Osteoblast (primary cell): ENCODE results near the gene LSG1. TPM values are rescaled to one million over a fixed set of nuclear protein-coding genes. Genes with fewer than 3 reads are reported as not detected.

ENCODE experiments used
- DNase-seq: peaks from one replicate; pipeline ENCODE4 v3.0.0; 2011; ENCODE audit warnings: low spot score, mixed read lengths; ENCODE audit not compliant: insufficient read length; ENCODE audit errors: missing footprints
- H2AFZ ChIP-seq: 2 replicates; pipeline ENCODE4 v1.6.0; 2011; ENCODE audit warnings: mild to moderate bottlenecking, low read length
- H3K27ac ChIP-seq: 2 replicates; pipeline ENCODE4 v1.5.1; 2011; ENCODE audit warnings: mild to moderate bottlenecking, low read depth, low read length, moderate library complexity
- H3K27me3 ChIP-seq: 2 replicates; pipeline ENCODE4 v1.6.0; 2012; ENCODE audit warnings: mild to moderate bottlenecking, control low read depth, inconsistent platforms, low read length, moderate library complexity; ENCODE audit not compliant: insufficient read depth
- H3K36me3 ChIP-seq: 2 replicates; pipeline ENCODE4 v1.5.1; 2011; ENCODE audit warnings: mild to moderate bottlenecking, low read length, control low read depth, moderate library complexity; ENCODE audit not compliant: insufficient read depth
- H3K4me1 ChIP-seq: 2 replicates; pipeline ENCODE4 v1.5.1; 2011; ENCODE audit warnings: mild to moderate bottlenecking, low read length, control low read depth, moderate library complexity; ENCODE audit not compliant: insufficient read depth
- H3K4me2 ChIP-seq: 2 replicates; pipeline ENCODE4 v1.6.0; 2011; ENCODE audit warnings: mild to moderate bottlenecking, low read length; ENCODE audit not compliant: insufficient read depth
- H3K4me3 ChIP-seq: fragments of 200-600 bp; sonication (generic); 3 replicates; pipeline ENCODE4 v1.5.1; 2012; ENCODE audit warnings: mild to moderate bottlenecking, low read length, inconsistent platforms; ENCODE audit not compliant: insufficient read depth
- H3K79me2 ChIP-seq: 2 replicates; pipeline ENCODE4 v1.6.0; 2012; ENCODE audit warnings: mild to moderate bottlenecking, low read length, control low read depth, inconsistent platforms; ENCODE audit not compliant: insufficient read depth
- H3K9me3 ChIP-seq: 2 replicates; pipeline ENCODE4 v1.5.1; 2011; ENCODE audit warnings: low read depth, low read length, control low read depth
- H4K20me1 ChIP-seq: 2 replicates; pipeline ENCODE4 v1.6.0; 2012; ENCODE audit warnings: mild to moderate bottlenecking, low read length, control low read depth; ENCODE audit not compliant: insufficient read depth
- total RNA-seq: library from RNA; depleted of rRNA; stranded (reverse); fragments of >200 nt; gene quantifications from 2 replicates; pipeline ENCODE4 v1.2.3, GENCODE V29; 2012
- TF ChIP-seq, protein P1 (sequence below): IDR thresholded peaks from 2 replicates; pipeline ENCODE4 v1.5.1; 2011; ENCODE audit warnings: mild to moderate bottlenecking, low read depth, low read length, moderate library complexity; ENCODE audit errors: extremely low read depth

LSG1 gene
- total RNA-seq, 1 donor: 40.9 TPM

DNA sequence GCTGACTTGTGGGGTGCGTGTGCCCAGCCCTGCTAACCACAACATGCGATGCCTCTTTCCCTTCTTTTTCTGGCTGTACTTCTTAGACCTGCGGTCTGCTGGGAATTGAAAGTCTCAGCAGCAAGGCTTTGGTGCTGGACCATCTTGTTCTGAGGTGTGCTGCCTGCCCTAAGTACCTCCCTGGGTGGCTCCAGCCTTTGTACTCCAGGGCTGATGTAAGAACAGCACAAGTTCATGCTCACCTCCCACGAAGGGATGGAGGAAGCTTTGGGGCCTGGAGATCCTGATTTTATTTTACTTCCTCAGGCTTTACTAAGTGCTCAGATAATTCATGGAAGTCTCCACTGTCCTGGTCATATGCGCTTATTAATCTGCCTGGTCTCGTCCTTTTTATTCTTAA is 42.6 kb upstream of the LSG1 start:
- Histone ChIP-seq H3K4me2 (no peak overlapping the region), H2AFZ (no peak overlapping the region), H3K36me3 (no peaks in the 10 kb centered on the region), H3K9me3 (no peaks in the 10 kb centered on the region), H3K79me2 (no peaks in the 10 kb centered on the region), H4K20me1 (no peaks in the 10 kb centered on the region), H3K4me1 (no peaks in the 10 kb centered on the region), H3K4me3 (no peak overlapping the region), H3K27ac (no peak overlapping the region), H3K27me3 (peaks cover 3% of the 10 kb centered on the region)
- no peak for DNase-seq
- TF ChIP-seq, protein P1, sequence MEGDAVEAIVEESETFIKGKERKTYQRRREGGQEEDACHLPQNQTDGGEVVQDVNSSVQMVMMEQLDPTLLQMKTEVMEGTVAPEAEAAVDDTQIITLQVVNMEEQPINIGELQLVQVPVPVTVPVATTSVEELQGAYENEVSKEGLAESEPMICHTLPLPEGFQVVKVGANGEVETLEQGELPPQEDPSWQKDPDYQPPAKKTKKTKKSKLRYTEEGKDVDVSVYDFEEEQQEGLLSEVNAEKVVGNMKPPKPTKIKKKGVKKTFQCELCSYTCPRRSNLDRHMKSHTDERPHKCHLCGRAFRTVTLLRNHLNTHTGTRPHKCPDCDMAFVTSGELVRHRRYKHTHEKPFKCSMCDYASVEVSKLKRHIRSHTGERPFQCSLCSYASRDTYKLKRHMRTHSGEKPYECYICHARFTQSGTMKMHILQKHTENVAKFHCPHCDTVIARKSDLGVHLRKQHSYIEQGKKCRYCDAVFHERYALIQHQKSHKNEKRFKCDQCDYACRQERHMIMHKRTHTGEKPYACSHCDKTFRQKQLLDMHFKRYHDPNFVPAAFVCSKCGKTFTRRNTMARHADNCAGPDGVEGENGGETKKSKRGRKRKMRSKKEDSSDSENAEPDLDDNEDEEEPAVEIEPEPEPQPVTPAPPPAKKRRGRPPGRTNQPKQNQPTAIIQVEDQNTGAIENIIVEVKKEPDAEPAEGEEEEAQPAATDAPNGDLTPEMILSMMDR: no peak

DNA sequence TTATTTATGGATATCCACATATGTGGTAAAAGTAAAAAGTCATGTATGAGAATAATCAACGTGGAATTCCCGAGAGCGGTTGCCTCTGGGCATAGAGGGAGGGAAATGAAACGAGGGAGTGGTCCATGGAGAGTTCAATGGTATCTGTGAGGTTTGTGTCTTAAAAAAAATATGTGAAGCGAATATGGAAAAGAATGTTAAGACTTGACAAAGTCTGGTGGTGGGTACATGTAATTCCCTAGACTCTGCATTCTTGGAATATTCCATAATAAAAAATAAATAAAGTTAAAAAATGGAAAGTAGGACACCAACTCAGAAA is 42.1 kb upstream of the LSG1 start:
- TF ChIP-seq, protein P1: no peak
- Histone ChIP-seq H2AFZ (no peak overlapping the region), H3K27ac (no peak overlapping the region), H3K27me3 (peaks cover 3% of the 10 kb centered on the region), H3K4me3 (no peak overlapping the region), H3K4me2 (no peak overlapping the region), H4K20me1 (no peaks in the 10 kb centered on the region), H3K79me2 (no peaks in the 10 kb centered on the region), H3K9me3 (no peaks in the 10 kb centered on the region), H3K4me1 (no peaks in the 10 kb centered on the region), H3K36me3 (no peaks in the 10 kb centered on the region)
- DNase-seq: no peak

DNA sequence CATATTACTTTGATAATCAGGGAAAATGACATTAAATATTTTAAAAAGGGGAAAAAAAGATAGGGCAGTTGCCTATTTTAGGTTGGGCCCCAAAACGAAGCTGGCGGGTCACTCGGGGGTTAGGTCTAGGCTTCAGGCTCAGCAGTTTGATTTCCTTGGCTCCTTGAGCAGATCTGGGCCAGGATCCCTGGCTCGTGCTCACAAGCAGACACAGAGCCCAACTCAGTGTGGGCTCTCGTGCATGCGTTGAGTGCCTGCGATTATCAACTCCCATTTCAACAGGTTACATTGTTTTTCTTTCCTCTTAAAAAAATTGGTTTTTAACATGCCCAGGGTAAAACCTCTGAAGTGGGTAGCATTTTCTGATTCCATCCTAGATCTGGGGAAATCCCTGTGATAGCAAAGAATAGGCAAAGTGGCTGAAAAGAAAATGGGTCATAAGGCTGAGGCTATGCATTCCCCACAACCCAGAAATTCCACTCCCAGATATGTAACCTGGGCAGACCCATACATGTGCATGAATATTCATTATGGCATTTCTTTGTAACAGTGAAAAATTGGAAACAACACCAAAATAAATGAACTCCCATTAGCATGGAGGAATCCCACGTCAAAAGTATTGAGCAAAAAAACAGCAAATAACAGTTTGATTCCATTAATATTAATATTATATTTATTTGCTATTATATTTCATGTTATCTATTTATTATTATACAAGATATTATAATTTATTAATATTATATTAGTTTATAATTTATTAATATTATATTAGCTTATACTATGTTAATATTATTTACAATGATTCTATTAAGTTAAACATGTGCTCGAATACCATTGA is 41.5 kb upstream of the LSG1 start:
- H3K27ac ChIP-seq: no peak overlapping the region
- H3K27me3 ChIP-seq: peaks cover 3% of the 10 kb centered on the region
- no peaks in the 10 kb centered on the region for H3K79me2 ChIP-seq

DNA sequence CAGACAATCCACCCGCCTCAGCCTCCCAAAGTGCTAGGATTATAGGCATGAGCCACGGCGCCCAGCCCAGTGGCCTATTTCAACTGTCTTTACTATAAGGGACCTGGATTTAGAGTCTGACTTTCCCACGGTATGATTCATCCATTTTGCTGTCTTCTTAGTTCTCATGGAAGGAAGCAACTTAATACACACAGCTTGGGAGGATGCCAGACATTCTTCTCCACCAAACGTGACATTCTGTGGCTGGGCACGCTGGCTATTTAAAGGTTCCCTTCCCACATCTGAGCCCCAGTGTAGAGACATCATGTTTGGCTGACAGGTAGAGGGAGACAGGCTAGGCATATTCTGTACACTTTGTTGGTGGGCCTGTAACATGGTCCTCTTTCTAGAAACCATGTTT is 39.9 kb upstream of the LSG1 start:
- H3K79me2 ChIP-seq: no peaks in the 10 kb centered on the region
- no peak overlapping the region for H2AFZ ChIP-seq
- peak; percentile 88 for DNase-seq
- H4K20me1 ChIP-seq: no peaks in the 10 kb centered on the region
- H3K4me2 ChIP-seq: no peak overlapping the region
- H3K4me3 ChIP-seq: no peak overlapping the region
- no peaks in the 10 kb centered on the region for H3K36me3 ChIP-seq
- no peaks in the 10 kb centered on the region for H3K4me1 ChIP-seq
- TF ChIP-seq, protein P1: no peak
- H3K27ac ChIP-seq: no peak overlapping the region
- peaks cover 3% of the 10 kb centered on the region for H3K27me3 ChIP-seq
- H3K9me3 ChIP-seq: peaks cover 3% of the 10 kb centered on the region

More for the DNA sequence above, 41.5 kb upstream of the LSG1 start:
- Histone ChIP-seq H4K20me1 (no peaks in the 10 kb centered on the region), H3K4me1 (no peaks in the 10 kb centered on the region), H3K9me3 (no peaks in the 10 kb centered on the region), H3K36me3 (no peaks in the 10 kb centered on the region), H2AFZ (no peak overlapping the region), H3K4me2 (no peak overlapping the region), H3K4me3 (no peak overlapping the region)
- no peak for DNase-seq
- TF ChIP-seq, protein P1: no peak
